Measurements from ENCODE around the gene EBPL. TPM values are rescaled to one million over a fixed set of nuclear protein-coding genes. Genes with fewer than 3 reads are reported as not detected.

Gene EBPL
- total and polyA plus RNA-seq, 12 donors = 45.2 to 302 (median 122) TPM

DNA sequence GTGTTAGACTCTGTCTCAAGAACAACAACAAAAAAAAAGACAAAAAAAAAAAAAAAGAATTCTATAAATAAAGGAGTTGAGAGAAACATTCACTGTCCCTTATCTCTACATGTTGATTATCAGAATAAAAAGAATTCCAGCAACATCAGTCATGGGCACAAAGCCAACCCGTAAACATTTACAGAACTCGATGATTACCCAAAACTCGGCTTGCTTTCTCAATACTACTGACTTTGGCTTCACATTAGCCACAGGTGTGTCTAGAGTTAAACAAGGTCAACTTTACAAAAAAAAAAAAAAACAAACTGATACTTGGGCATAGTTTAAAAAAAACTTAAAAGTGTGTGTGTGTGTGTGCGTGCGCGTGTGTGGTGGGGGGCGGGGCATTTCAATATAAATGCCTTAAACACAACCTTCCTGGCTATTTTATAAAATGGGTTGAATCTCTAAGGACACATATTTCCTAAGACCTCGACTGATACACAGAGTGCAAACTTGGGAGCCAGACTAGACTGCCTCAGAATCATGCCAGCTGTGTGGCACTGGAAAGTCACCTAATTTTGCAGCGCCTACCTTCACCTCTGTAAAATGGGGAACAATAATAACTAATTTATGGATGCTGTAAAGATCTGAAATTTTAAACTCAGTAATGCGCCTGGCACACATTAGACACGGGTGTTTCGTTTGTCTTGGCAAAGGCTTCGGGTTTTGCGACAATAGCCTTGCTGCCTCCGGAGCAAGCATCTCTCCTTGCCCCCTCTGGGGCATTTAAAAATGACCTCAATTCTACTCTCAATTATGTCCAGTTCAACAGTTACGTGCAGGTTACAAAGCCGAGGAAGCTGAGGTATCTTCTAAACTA is 922 bp downstream of the EBPL start:
- Histone ChIP-seq H3K4me1 (replicated peaks in 1 of 2) (peaks cover 4 to 20% of the 10 kb centered on the region in 2 donors), H3K27ac (peak overlapping the region; percentile 46 to 87 (median 75)), H3K36me3 (replicated peaks in 1 of 2) (no peaks in the 10 kb centered on the region), H3K27me3 (no peaks in the 10 kb centered on the region), H3K4me3 (peak overlapping the region; percentile 15 to 91 (median 62)), H3K9me3 (replicated peaks in 1 of 3) (no peaks in the 10 kb centered on the region)
- intact Hi-C loops (cut with DNase I) = no loop called here
- peak; percentile 37 to 82 (median 71) for DNase-seq
- 4 to 7% (median 5%) methylated on average over 15 to 17 of the region's 17 CpGs for WGBS, 4 donors
- TF ChIP-seq POLR2A (IDR thresholded peaks at IDR 0.05) = no peak
- TF ChIP-seq, protein P1, sequence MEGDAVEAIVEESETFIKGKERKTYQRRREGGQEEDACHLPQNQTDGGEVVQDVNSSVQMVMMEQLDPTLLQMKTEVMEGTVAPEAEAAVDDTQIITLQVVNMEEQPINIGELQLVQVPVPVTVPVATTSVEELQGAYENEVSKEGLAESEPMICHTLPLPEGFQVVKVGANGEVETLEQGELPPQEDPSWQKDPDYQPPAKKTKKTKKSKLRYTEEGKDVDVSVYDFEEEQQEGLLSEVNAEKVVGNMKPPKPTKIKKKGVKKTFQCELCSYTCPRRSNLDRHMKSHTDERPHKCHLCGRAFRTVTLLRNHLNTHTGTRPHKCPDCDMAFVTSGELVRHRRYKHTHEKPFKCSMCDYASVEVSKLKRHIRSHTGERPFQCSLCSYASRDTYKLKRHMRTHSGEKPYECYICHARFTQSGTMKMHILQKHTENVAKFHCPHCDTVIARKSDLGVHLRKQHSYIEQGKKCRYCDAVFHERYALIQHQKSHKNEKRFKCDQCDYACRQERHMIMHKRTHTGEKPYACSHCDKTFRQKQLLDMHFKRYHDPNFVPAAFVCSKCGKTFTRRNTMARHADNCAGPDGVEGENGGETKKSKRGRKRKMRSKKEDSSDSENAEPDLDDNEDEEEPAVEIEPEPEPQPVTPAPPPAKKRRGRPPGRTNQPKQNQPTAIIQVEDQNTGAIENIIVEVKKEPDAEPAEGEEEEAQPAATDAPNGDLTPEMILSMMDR (IDR thresholded peaks at IDR 0.05) = no peak

DNA sequence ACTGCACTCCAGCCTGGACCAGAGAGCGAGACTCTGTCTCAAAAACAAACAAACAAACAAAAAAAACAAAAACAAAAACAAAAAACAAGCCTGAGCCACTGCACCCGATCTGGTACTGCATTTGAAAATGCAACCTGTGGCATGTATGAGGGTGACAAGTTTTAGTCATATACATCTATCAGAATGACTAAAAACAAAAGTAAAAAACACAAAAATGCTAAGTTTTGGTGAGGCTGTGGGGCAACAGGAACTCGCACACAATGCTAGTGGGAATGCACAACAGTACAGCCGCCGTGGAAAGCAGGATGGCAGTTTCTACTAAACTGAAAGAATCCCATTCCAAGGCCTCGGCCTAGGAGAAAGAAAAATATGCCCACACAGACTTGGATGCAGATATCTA is 7.8 kb downstream of the EBPL start:
- TF ChIP-seq, protein P1 (IDR thresholded peaks at IDR 0.05) = no peak
- TF ChIP-seq POLR2A (IDR thresholded peaks at IDR 0.05) = no peak
- no peak overlapping the region for H3K4me3 ChIP-seq

DNA sequence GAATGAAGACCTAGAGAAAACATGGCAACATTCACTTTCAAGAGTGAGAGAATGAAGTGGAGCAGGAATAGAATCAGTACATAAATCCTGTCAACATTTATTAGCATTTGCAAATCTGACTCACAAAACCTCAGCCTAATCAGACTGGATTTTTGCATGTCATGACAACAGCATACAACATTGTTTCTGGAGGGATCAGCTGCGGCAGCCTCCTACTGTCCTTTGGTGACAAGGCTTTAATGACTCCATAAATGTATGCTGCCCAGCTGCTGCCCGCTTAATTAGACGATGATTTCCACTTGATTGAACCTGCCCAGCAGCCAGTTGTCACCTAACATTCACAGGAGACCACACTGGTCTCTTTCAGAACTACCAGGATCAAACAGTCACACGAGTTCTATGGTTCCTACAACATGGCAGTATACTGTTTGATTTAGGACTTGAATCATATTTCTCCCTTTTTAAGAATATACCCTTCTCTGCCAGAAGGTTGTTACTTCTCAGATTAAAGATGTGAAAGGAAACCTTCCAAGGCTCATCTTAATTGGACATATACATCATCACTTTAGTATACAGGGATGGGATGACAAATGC is 9.3 kb downstream of the EBPL start:
- 70 to 82% (median 79%) methylated on average over 4 of the region's 4 CpGs for WGBS, 4 donors
- no peak overlapping the region for H3K27ac ChIP-seq
- intact Hi-C loops (cut with DNase I) = no loop called here

More for the DNA sequence above, 7.8 kb downstream of the EBPL start:
- Histone ChIP-seq H3K27ac (no peak overlapping the region), H3K4me1 (replicated peaks in 1 of 2) (no peaks in the 10 kb centered on the region), H3K9me3 (replicated peaks in 1 of 3) (no peaks in the 10 kb centered on the region), H3K36me3 (replicated peaks in 1 of 2) (no peaks in the 10 kb centered on the region), H3K27me3 (no peaks in the 10 kb centered on the region)
- no peak for DNase-seq
- 86 to 97% (median 96%) methylated on average over 6 of the region's 6 CpGs for WGBS, 4 donors
- intact Hi-C loops (cut with DNase I) = no loop called here

DNA sequence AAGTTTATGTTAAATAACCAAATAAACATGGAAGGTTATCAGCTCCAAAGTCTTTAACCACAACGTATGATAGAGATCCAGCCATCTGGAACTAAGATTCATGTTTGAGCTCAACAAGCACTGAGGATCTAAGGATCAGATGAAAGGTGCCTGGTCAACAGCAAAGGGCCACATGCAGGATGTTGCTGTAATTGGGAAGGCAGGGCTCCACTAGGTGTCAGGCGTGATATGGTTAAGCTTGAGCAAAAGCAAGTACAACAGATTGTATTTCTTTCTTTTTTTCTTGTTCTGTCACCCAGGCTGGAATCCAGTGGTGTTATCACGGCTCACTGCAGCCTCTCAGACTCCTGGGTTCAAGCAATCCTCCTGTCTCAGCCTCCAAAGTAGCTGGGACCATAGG is 12.0 kb downstream of the EBPL start:
- WGBS, 4 donors = 77 to 82% (median 80%) methylated on average over 3 of the region's 3 CpGs
- Histone ChIP-seq H3K4me1 (replicated peaks in 1 of 2) (no peaks in the 10 kb centered on the region), H3K4me3 (no peak overlapping the region), H3K27me3 (no peaks in the 10 kb centered on the region), H3K36me3 (replicated peaks in 1 of 2) (no peaks in the 10 kb centered on the region), H3K9me3 (replicated peaks in 1 of 3) (no peaks in the 10 kb centered on the region), H3K27ac (no peak overlapping the region)
- TF ChIP-seq, protein P1 (IDR thresholded peaks at IDR 0.05) = no peak
- no peak for TF ChIP-seq POLR2A (IDR thresholded peaks at IDR 0.05)
- intact Hi-C loops (cut with DNase I) = no loop called here
- no peak for DNase-seq

More for the DNA sequence above, 9.3 kb downstream of the EBPL start:
- H3K36me3 ChIP-seq (replicated peaks in 1 of 2) = no peaks in the 10 kb centered on the region
- DNase-seq = no peak
- H3K9me3 ChIP-seq (replicated peaks in 1 of 3) = no peaks in the 10 kb centered on the region
- TF ChIP-seq, protein P1 (IDR thresholded peaks at IDR 0.05) = no peak
- TF ChIP-seq POLR2A (IDR thresholded peaks at IDR 0.05) = no peak
- no peaks in the 10 kb centered on the region for H3K27me3 ChIP-seq
- no peaks in the 10 kb centered on the region for H3K4me1 ChIP-seq (replicated peaks in 1 of 2)
- no peak overlapping the region for H3K4me3 ChIP-seq
